Ishikawa (cell line): ENCODE measurements around the gene AKNAD1.

ENCODE experiments used
- CEBPB ChIP-seq: IDR thresholded peaks from 2 replicates; pipeline ENCODE4 v1.6.1; 2012
- CREB1 ChIP-seq: IDR thresholded peaks from 2 replicates; pipeline ENCODE4 v1.6.1; 2012; ENCODE audit warnings: low read depth
- EGR1 ChIP-seq: IDR thresholded peaks from 2 replicates; pipeline ENCODE4 v1.6.1; 2012
- EP300 ChIP-seq: IDR thresholded peaks from 2 replicates; pipeline ENCODE4 v1.6.1; 2012; ENCODE audit warnings: borderline replicate concordance
- FOXM1 ChIP-seq: IDR thresholded peaks from 2 replicates; pipeline ENCODE4 v1.6.1; 2012; ENCODE audit warnings: low read depth, borderline replicate concordance
- MAX ChIP-seq: IDR thresholded peaks from 2 replicates; pipeline ENCODE4 v1.6.1; 2012
- NFIC ChIP-seq: IDR thresholded peaks from 2 replicates; pipeline ENCODE4 v1.6.1; 2012
- RAD21 ChIP-seq: IDR thresholded peaks from 2 replicates; pipeline ENCODE4 v1.6.1; 2012; ENCODE audit warnings: low read depth
- REST ChIP-seq: IDR thresholded peaks from 2 replicates; pipeline ENCODE4 v1.6.1; 2012; ENCODE audit warnings: low read depth, mild to moderate bottlenecking
- TAF1 ChIP-seq: IDR thresholded peaks from 2 replicates; pipeline ENCODE4 v1.6.1; 2012; ENCODE audit warnings: low read depth, mild to moderate bottlenecking
- TCF12 ChIP-seq: IDR thresholded peaks from 2 replicates; pipeline ENCODE4 v1.6.1; 2012; ENCODE audit warnings: low read depth
- TEAD4 ChIP-seq: IDR thresholded peaks from 2 replicates; pipeline ENCODE4 v1.6.1; 2012
- YY1 ChIP-seq: IDR thresholded peaks from 2 replicates; pipeline ENCODE4 v1.6.1; 2012; ENCODE audit warnings: low read depth
- ZBTB7A ChIP-seq: IDR thresholded peaks from 2 replicates; pipeline ENCODE4 v1.6.1; 2012; ENCODE audit warnings: low read depth
- TF ChIP-seq, protein P1 (sequence below): IDR thresholded peaks from 2 replicates; pipeline ENCODE4 v1.6.1; 2012

The AKNAD1 gene

GRCh38 chr1:108803548-108803947 lies 53.3 kb downstream of the AKNAD1 start:
- TF ChIP-seq CEBPB (no peak), EP300 (no peak), NFIC (no peak), REST (no peak), MAX (no peak), FOXM1 (no peak), YY1 (no peak), RAD21 (no peak), TCF12 (no peak), EGR1 (no peak), TAF1 (no peak), ZBTB7A (no peak), TEAD4 (no peak), CREB1 (no peak)
- TF ChIP-seq, protein P1, sequence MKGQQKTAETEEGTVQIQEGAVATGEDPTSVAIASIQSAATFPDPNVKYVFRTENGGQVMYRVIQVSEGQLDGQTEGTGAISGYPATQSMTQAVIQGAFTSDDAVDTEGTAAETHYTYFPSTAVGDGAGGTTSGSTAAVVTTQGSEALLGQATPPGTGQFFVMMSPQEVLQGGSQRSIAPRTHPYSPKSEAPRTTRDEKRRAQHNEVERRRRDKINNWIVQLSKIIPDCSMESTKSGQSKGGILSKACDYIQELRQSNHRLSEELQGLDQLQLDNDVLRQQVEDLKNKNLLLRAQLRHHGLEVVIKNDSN, result no peak

- TF ChIP-seq CREB1, result no peak
- TF ChIP-seq ZBTB7A, result no peak
Observed at GRCh38 chr1:108801101-108801500, 55.8 kb downstream of the AKNAD1 start.

GRCh38 chr1:108799001-108799400 lies 57.9 kb downstream of the AKNAD1 start:
- no peak for TF ChIP-seq CEBPB
- no peak for TF ChIP-seq ZBTB7A
- no peak for TF ChIP-seq FOXM1
- TF ChIP-seq TCF12, result no peak
- no peak for TF ChIP-seq TEAD4
- TF ChIP-seq, protein P1, result no peak
- TF ChIP-seq YY1, result no peak
- no peak for TF ChIP-seq CREB1
- no peak for TF ChIP-seq MAX
- no peak for TF ChIP-seq RAD21
- TF ChIP-seq EP300, result no peak
- no peak for TF ChIP-seq REST
- no peak for TF ChIP-seq EGR1
- TF ChIP-seq TAF1, result no peak
- no peak for TF ChIP-seq NFIC

DNA sequence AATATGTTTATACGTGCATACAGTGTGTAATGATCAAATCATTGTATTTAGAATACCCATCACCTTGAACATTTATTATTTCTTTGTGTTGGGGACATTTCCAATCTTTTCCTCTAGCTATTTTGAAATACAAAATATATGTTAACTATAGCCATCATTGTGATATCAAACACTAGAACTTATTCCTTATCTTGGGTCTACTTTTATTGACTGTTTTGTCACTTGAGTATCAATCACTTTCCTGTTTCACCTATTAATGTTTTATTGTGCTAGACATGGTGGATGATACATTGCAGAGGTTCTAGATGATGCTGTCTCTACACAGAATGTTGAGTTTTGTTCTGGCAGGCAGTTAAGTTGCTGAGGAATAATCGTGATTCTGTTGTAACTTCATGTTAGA lies 64.5 kb downstream of the AKNAD1 start:
- TF ChIP-seq, protein P1, result no peak
- TF ChIP-seq EGR1 (no peak), REST (no peak), TCF12 (no peak), CEBPB (no peak), FOXM1 (no peak), MAX (no peak), TEAD4 (no peak), CREB1 (no peak), EP300 (no peak), ZBTB7A (no peak)
